ENCODE results near the gene TIRAP. TPM values are rescaled to one million over a fixed set of nuclear protein-coding genes. Genes with fewer than 3 reads are reported as not detected.

Gene TIRAP
- total RNA-seq, 4 donors from 2014 or later: 3.9 to 8.8 (median 7.3) TPM

- H3K36me3 ChIP-seq: peaks cover 28 to 65% (median 38%) of the 10 kb centered on the region in 3 donors
- H3K4me3 ChIP-seq: no peak overlapping the region
- no peak for DNase-seq
- no peaks in the 10 kb centered on the region for H3K27me3 ChIP-seq
- no peaks in the 10 kb centered on the region for H3K9me3 ChIP-seq
- no peak overlapping the region for H3K27ac ChIP-seq
- intact Hi-C loops (cut with DNase I): no loop called here
- TF ChIP-seq CTCF (IDR thresholded peaks at IDR 0.05) (no peak), POLR2A (IDR thresholded peaks at IDR 0.05) (no peak)
- 76 to 92% methylated on average over 4 to 7 of the region's 8 CpGs for WGBS, 2 donors
- peaks cover 8 to 28% (median 16%) of the 10 kb centered on the region in 3 donors for H3K4me1 ChIP-seq
These were observed 17.1 kb upstream of the TIRAP start for GRCh38 chr11:126265811-126266210.

GRCh38 chr11:126267650-126268049 is 15.2 kb upstream of the TIRAP start:
- no peak for DNase-seq

GRCh38 chr11:126268361-126268707 is 14.6 kb upstream of the TIRAP start:
- TF ChIP-seq CTCF (IDR thresholded peaks at IDR 0.05) (no peak), POLR2A (IDR thresholded peaks at IDR 0.05) (no peak)
- peaks cover 8 to 28% (median 16%) of the 10 kb centered on the region in 3 donors for H3K4me1 ChIP-seq
- H3K27me3 ChIP-seq: no peaks in the 10 kb centered on the region
- DNase-seq: no peak
- peak overlapping the region; percentile 89 to 98 (median 96) for H3K27ac ChIP-seq
- 0 to 1% methylated on average over 23 of the region's 23 CpGs for WGBS, 2 donors
- H3K36me3 ChIP-seq: peaks cover 27 to 53% (median 31%) of the 10 kb centered on the region in 3 donors
- intact Hi-C loops (cut with DNase I): no loop called here
- peak overlapping the region; percentile 73 to 83 (median 77) for H3K4me3 ChIP-seq
- H3K9me3 ChIP-seq: no peaks in the 10 kb centered on the region

More at GRCh38 chr11:126267650-126268049, 15.2 kb upstream of the TIRAP start:
- Histone ChIP-seq H3K9me3 (no peaks in the 10 kb centered on the region), H3K27ac (peak overlapping the region; percentile 89 to 98 (median 96)), H3K4me1 (peaks cover 8 to 28% (median 16%) of the 10 kb centered on the region in 3 donors), H3K36me3 (peaks cover 28 to 53% (median 38%) of the 10 kb centered on the region in 3 donors), H3K27me3 (no peaks in the 10 kb centered on the region), H3K4me3 (peak overlapping the region; percentile 73 to 83 (median 77))
- intact Hi-C loops (cut with DNase I): no loop called here
- WGBS, 2 donors: 34 to 41% methylated on average over 6 of the region's 6 CpGs
- TF ChIP-seq POLR2A (IDR thresholded peaks at IDR 0.05) (no peak), CTCF (IDR thresholded peaks at IDR 0.05) (no peak)

GRCh38 chr11:126268708-126269579 is 13.9 kb upstream of the TIRAP start, which contains the start of the genes FOXRED1 and SRPRA:
TSS of gene FOXRED1 (plus strand) at chr11:126269154. CDS start at chr11:126269207, 53 bp downstream.
TSS of gene SRPRA (minus strand) at chr11:126268895. CDS start at chr11:126268804, 91 bp downstream.
- no peaks in the 10 kb centered on the region for H3K27me3 ChIP-seq
- H3K4me3 ChIP-seq: peak within 1 kb of the TSS; percentile 73 to 83 (median 77)
- 1% methylated on average over 14 to 48 of the region's 64 CpGs for WGBS, 2 donors
- TF ChIP-seq CTCF (IDR thresholded peaks at IDR 0.05) (peak in 2 of 6 experiments; percentile 6 to 33), POLR2A (IDR thresholded peaks at IDR 0.05) (peak in 3 of 4 donors; percentile 42 to 84 (median 82))
- H3K36me3 ChIP-seq: peaks cover 25 to 53% (median 26%) of the 10 kb centered on the region in 3 donors
- intact Hi-C loops (cut with DNase I): no loop called here
- DNase-seq: peak; percentile 99
- H3K27ac ChIP-seq: peak within 1 kb of the TSS; percentile 89 to 98 (median 96)
- peaks cover 8 to 28% (median 16%) of the 10 kb centered on the region in 3 donors for H3K4me1 ChIP-seq
- no peaks in the 10 kb centered on the region for H3K9me3 ChIP-seq

GRCh38 chr11:126277322-126277721 is 5.6 kb upstream of the TIRAP start:
- H3K4me3 ChIP-seq: no peak overlapping the region
- no peaks in the 10 kb centered on the region for H3K9me3 ChIP-seq
- H3K4me1 ChIP-seq: peaks cover 0 to 8% (median 5%) of the 10 kb centered on the region in 3 donors
- no peak for TF ChIP-seq POLR2A (IDR thresholded peaks at IDR 0.05)
- no peak for TF ChIP-seq CTCF (IDR thresholded peaks at IDR 0.05)
- no peaks in the 10 kb centered on the region for H3K27me3 ChIP-seq
- H3K27ac ChIP-seq: no peak overlapping the region
- no peak for DNase-seq
- peaks cover 4 to 59% (median 4%) of the 10 kb centered on the region in 3 donors for H3K36me3 ChIP-seq
- WGBS, 2 donors: 89 to 90% methylated on average over 4 to 7 of the region's 11 CpGs
- intact Hi-C loops (cut with DNase I): no loop called here

All from esophagus squamous epithelium (tissue), 5 donors.